Activated CD4-positive, alpha-beta T cell treated with anti-CD3 and anti-CD28 coated beads, Interleukin-2, amount 50 U/mL, for 24 hours (primary cell): ENCODE data around the gene BTRC.

ENCODE experiments used
- DNase-seq, 2 donors: peaks; one replicate each; pipeline ENCODE4 v3.0.0-alpha.2; 2020; ENCODE audit warnings: low read depth in 1 of 2, low spot score in 1 of 2

Gene BTRC

GRCh38 chr10:101476383-101476782, 122.4 kb downstream of the BTRC start:
- DNase-seq = no peak

GRCh38 chr10:101478956-101479355, 125.0 kb downstream of the BTRC start:
- DNase-seq = no peak

DNA sequence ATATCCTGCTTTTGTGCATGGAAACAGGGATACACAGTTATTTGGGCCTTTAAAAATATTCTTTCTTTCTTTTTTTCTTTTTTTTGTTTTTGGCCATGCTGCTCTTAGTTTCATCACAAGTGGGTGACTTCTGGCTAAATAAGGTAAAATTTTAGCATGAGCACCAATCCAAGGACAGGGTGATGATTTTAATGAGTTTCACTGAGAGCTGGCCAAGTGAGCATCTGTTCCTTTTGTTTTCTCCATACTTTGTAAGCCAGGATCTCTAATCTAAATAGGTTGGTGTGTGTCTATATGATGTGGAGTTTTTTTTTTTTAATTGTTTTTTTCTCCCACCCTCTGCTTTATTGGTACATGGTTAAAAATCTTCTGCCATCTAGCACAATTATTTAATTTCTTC, 127.3 kb downstream of the BTRC start:
- no peak for DNase-seq

- no peak for DNase-seq
These were observed 128.6 kb downstream of the BTRC start for GRCh38 chr10:101482568-101482967.

DNA sequence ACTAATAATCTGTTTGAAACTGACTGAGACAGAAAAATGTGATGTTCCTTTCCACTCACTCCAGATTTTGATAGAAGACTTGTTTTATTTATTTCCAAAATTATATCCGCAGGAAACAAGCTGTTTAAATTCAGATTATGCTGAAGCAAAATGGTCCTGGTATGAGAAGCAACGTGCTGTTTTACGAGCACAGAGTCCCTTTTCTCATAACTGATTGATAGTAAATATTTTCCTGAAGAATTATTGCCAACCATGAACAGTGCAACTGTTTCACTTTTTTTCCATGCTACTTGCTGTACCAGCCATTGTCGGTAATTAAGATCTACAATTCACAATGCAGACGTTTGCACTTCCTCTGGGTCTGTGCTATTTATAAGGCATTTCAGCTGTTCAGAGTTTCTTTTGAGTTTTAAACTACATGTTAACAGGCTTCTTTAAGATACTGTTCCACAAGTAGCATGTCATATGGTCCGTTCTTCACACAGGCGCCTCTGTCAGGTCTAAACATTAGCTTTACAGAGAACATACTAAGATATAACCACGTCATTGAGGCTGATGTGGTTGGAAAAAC, 130.3 kb downstream of the BTRC start:
- DNase-seq = no peak

DNA sequence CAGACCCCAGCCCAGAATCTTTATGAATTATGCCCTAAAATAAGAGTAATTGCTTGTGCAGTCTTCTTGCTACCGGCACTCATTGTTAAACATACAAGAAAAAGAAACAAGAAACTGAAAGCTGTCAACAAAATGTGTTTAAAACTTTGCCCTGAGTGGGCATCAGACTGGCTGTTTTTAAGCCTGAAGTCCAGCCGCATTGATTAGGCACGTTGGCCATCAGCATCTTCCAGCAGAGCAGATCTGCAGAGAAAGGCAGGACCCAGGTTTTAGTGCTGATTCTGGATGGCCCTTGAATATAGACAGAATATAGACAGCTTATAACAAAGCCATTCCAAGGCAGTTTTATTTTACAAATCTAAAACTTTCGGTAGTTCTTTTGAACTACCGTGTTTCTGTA, 131.2 kb downstream of the BTRC start:
- no peak for DNase-seq

DNA sequence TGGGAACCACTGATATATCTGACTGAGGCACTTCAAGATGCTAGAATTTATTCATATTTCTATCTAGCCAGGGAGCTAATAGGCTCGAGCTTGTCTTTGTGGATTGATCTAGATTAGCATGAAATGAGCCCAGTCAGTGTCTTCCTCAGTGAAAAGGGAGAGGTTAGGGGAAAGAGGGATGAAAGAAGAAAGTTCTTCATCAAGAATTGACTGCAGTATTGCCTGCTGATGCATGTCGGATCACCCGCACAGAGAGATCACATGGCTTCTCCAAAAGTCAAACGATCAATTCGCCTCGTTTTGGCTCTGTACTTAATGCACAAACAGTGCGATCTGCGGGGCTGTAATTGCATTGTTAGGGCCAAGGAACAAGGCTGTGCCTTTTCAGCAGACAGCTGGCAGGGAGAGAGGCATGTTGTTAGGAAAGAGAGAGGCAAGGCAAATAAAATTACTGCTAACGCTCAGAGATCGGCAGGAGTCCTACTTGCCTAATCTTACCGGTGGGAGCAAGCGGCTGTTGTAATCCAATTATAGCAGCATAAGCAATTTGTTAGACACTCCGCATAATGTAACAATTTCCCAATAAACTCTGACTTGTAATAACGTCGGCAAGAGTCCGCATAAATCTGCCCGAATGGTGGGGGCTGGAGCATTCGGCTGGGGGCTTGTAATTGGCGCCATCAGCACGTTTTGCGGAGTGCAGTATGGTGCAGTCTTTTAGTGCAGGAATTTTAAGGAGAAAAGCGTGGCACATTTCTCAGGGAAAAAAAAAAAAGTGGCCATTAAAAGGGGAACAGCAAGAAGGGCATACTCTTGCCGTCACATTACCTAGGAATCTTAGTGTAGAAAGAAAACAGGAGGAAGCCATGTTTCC, 132.0 kb downstream of the BTRC start:
- DNase-seq = no peak

- DNase-seq = no peak
These were observed 133.4 kb downstream of the BTRC start for GRCh38 chr10:101487399-101487798.

DNA sequence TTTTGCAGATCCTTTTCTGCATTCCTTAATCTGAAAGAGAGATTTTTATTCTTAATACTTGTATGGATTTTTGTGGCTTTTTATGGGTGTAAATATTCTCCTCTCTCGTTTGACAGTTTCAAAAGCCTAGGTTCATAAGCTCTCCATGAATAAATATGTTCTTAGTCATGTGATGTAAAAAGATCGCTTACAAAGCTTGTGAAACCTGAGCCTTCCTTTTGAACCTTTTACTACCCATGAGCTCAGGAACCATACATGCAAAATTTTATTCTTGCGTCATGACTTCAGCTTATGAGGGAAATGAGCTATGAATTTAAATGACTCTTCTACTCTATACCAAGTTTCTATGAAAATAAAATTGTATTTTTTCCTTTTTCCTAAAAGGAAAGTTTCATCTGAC, 135.4 kb downstream of the BTRC start:
- DNase-seq = no peak

- DNase-seq = no peak
These were observed 136.1 kb downstream of the BTRC start for GRCh38 chr10:101490026-101490425.

GRCh38 chr10:101492205-101492604, 138.2 kb downstream of the BTRC start:
- no peak for DNase-seq

DNA sequence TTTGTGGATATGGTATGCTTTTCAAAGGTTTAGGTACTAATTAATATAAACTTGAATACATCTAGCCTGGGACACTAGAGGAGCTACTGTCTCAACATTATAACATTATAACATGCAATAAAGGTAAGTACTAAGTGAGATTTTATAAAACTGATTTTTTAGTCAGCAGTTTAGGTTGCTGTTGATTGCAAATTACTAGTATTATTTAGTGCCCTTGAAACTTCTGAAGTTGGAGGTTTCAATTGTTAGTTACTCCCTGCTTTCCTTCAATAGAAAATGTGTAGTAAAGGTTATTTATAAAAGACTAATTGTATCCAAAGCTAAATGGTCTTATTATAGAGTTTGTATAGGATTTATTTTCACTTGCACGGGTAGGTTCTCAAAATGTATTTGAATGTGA, 138.8 kb downstream of the BTRC start:
- no peak for DNase-seq

GRCh38 chr10:101493249-101493648, 139.3 kb downstream of the BTRC start:
- no peak for DNase-seq

DNA sequence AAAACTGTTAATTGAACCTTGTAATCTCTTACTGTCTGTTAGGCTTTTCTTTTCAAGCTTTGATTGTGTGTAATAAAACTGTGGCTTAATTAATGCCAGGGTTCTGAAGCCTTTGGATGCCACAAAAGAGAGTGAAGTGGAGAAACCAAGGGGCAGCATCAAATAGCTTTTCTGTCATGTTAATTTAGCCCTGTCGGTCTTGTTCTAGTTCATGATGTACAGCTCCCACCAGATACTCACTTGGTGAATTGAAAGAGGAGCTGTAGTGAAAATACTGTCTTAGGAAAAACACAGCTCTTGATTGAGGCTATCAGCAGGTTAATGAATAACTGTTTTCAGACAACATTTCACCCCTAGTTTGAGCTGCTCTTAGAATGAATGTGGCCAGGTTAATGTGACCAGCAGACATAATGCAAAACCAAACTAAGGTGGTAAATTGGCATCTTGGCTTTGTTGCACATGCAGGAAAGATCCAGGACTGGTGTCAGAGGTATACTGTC, 139.9 kb downstream of the BTRC start:
- DNase-seq = no peak

DNA sequence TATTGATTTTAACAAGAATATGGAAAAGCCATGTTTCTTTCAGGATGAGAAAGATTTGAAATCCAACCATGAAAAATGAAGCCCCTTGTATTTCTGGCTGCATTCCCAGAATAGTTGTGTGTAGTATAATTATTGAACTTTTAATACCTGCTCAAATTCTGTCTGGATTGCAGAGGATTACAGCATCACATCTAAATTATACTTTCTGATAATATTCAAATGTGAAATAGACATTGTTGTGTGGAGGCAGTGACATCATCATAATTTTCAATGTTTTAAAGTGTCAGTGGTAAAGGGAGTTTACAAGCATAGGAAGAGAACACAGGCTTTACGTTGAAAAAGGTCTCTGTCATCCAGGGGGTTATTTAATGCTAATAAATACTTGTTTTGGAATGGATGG, 140.7 kb downstream of the BTRC start:
- DNase-seq = no peak

GRCh38 chr10:101495324-101495925, 141.5 kb downstream of the BTRC start:
- no peak for DNase-seq

DNA sequence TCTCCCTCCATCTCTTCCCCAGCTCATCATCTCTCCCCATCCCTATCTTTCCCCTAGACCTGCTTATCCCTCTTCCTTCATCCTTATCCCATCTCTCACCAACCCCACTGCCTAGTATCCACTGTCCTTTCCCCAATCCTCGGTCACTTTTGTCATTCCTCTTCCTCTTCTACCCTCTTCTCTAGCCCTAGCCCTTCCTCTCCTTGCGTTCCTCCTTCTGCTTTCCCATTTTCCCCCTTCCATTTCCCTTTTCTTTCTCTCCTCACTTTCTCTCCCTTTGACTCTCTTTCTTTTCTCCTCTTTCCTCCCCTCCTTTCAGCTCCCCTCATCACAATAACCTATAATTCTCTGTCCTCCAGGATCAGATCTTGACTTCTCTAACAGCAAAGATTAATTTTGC, 150.5 kb downstream of the BTRC start:
- DNase-seq = no peak

GRCh38 chr10:101506829-101507661, 153.1 kb downstream of the BTRC start:
- DNase-seq = no peak

DNA sequence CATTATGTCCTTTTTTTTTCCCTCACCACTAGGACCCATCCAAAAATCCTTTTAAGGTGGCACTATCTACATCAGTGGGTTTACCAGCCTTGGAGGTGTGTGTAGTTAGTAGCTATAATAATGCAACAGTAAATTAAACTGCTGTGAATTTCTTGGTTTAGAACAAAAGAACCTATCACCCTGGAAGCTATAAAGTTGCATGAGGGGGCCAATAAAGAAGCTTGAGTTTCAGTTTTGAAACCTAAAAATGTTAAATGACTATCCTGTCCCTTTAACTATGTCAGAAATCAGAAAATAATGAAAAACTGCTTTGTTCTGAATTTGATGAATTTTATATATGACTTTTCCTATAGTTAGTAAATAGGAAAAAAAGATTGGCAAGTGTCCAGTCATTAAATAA, 153.9 kb downstream of the BTRC start:
- DNase-seq = no peak

- no peak for DNase-seq
These were observed 158.0 kb downstream of the BTRC start for GRCh38 chr10:101511938-101512337.

DNA sequence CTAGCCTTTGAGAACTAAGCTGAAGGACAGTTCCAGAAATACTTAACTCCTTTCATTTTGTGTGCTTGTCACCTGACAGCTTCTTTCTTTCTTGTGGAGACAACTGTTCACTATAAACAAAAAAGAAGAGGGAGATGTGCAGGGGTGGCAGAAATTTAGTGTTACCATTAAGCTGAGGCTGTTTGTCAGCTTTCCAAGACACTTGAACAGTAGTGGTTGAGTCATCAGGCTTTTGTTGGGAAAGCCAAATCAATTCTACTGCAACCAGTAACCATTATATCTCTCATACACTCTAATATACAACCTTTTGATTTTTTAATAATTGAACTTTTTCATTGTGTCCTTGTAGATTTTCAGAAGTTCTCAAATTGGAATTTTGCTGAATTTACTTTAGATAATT, 158.8 kb downstream of the BTRC start:
- DNase-seq = no peak
